Adrenal gland (tissue), 5 donors: ENCODE data around the gene CLCA1.

Experiments used
- CTCF ChIP-seq, 6 experiments: fragments of 450-650 bp in 4 of 6; fragments of 200-600 bp in 2 of 6; sonication (generic) in 1 of 6; IDR thresholded peaks; 1 replicate in 5 of 6; 2 replicates in 1 of 6; pipeline versions ENCODE4 v1.5.1 to v1.8.0; 2016 to 2021; ENCODE audit warnings: antibody characterized with exemption in 6 of 6, mild to moderate bottlenecking in 2 of 6, moderate library complexity in 1 of 6
- POLR2A ChIP-seq, 2 donors: fragments of 450-650 bp; IDR thresholded peaks; one replicate each; pipeline ENCODE4 v1.6.1; 2017; ENCODE audit warnings: antibody characterized with exemption in 2 of 2, mild to moderate bottlenecking in 2 of 2, moderate library complexity in 1 of 2
- donor health status: DM: no; HTN: no; CAD: no.

- TF ChIP-seq CTCF (IDR thresholded peaks at IDR 0.05) (no peak), POLR2A (IDR thresholded peaks at IDR 0.05) (no peak)
Measured at GRCh38 chr1:86471291-86471690, 2.6 kb downstream of the CLCA1 start.
